Gastroesophageal sphincter (tissue), 4 donors: ENCODE measurements around the gene GNAQ. TPM values are rescaled to one million over a fixed set of nuclear protein-coding genes. Genes with fewer than 3 reads are reported as not detected.

Source experiments
- ATAC-seq: fragments of 150-250 bp; one replicate; pipeline ENCODE4 v1.9.1; 2016; ENCODE audit warnings: mild to moderate bottlenecking, moderate library complexity
- H3K27ac ChIP-seq, 4 donors: fragments of 200-600 bp; sonication (generic) in 3 of 4; 1 replicate in 3 of 4; 2 replicates in 1 of 4; pipeline ENCODE4 v1.5.1; 2016 to 2019
- H3K27me3 ChIP-seq: fragments of 200-600 bp; sonication (generic); one replicate; pipeline ENCODE4 v1.5.1; 2019
- H3K36me3 ChIP-seq, 2 donors: fragments of 200-600 bp; sonication (generic); one replicate each; pipeline ENCODE4 v1.5.1; 2019; ENCODE audit warnings: control low read depth in 1 of 2
- H3K4me1 ChIP-seq, 3 donors: fragments of 200-600 bp; sonication (generic); 1 replicate in 2 of 3; 2 replicates in 1 of 3; pipeline ENCODE4 v1.5.1; 2016 to 2019; ENCODE audit warnings: control low read depth in 2 of 3
- H3K4me3 ChIP-seq, 2 donors: fragments of 200-600 bp; sonication (generic); one replicate each; pipeline ENCODE4 v1.5.1; 2019; ENCODE audit warnings: mild to moderate bottlenecking in 1 of 2, moderate library complexity in 1 of 2
- H3K9me3 ChIP-seq, 3 donors: fragments of 200-600 bp; sonication (generic); one replicate each; pipeline ENCODE4 v1.5.1; 2017 to 2019; ENCODE audit warnings: control low read depth in 2 of 3
- CTCF ChIP-seq, 4 experiments: fragments of 200-600 bp in 2 of 4; fragments of 450-650 bp in 2 of 4; sonication (generic) in 1 of 4; IDR thresholded peaks; one replicate each; pipeline ENCODE4 v1.5.1; 2017 to 2019; ENCODE audit warnings: antibody characterized with exemption in 4 of 4, mild to moderate bottlenecking in 2 of 4, moderate library complexity in 2 of 4
- EP300 ChIP-seq: sonication (generic); formaldehyde crosslinking; IDR thresholded peaks from one replicate; pipeline ENCODE4 v1.6.1; 2017; ENCODE audit warnings: antibody characterized with exemption, mild to moderate bottlenecking
- POLR2A ChIP-seq, 2 donors: fragments of 450-650 bp; IDR thresholded peaks; one replicate each; pipeline ENCODE4 v1.6.1; 2017; ENCODE audit warnings: antibody characterized with exemption in 2 of 2, mild to moderate bottlenecking in 2 of 2, moderate library complexity in 1 of 2
- POLR2AphosphoS5 ChIP-seq: sonication (generic); formaldehyde crosslinking; IDR thresholded peaks from one replicate; pipeline ENCODE4 v1.6.1; 2017; ENCODE audit warnings: antibody characterized with exemption
- WGBS, 2 donors: methylation state at CpG; one replicate each; pipeline ENCODE4 v1.1.5; 2018; ENCODE audit warnings: low coverage in 1 of 2; 5-methylcytosine and 5-hydroxymethylcytosine counted together
- total RNA-seq, 4 donors: library from RNA; depleted of rRNA; stranded (reverse); fragments of >200 nt; gene quantifications; one replicate each; pipeline ENCODE4 v1.1.0, GENCODE V29; 2016

GNAQ gene
- total RNA-seq, 4 donors from 2014 or later = 57.6 to 86.4 (median 70.8) TPM

DNA sequence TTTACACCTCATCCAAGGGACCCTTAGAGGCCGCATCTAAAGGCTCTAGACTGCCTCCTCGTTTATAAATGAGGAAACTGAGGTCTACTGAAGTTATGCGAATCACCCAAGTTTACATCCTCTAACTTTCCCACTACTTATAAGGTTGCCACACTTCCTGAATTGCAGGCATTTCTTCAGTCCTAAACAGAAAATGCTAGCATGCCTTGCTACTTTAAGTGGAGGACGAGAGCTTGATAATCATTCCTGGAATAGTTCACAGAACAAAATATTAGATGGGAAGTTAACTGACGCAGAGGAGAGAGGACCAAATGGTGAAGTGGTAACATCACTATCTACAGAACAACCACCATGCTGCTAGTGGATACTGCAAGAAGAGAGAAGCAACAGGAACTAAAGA lies 85.8 kb downstream of the GNAQ start:
- no peak overlapping the region for H3K4me3 ChIP-seq
- H3K4me1 ChIP-seq = peaks cover 22 to 90% (median 40%) of the 10 kb centered on the region in 3 donors
- TF ChIP-seq POLR2AphosphoS5 = no peak
- no peak for TF ChIP-seq CTCF (IDR thresholded peaks at IDR 0.05)
- TF ChIP-seq POLR2A (IDR thresholded peaks at IDR 0.05) = no peak
- TF ChIP-seq EP300 = no peak
- H3K27ac ChIP-seq = peak overlapping the region in 3 of 4 donors; percentile 60 to 70 (median 66)
- WGBS, 2 donors = 51 to 64% methylated on average over 5 of the region's 5 CpGs
- H3K36me3 ChIP-seq = no peaks in the 10 kb centered on the region
- no peaks in the 10 kb centered on the region for H3K27me3 ChIP-seq
- H3K9me3 ChIP-seq = no peaks in the 10 kb centered on the region
- peak; percentile 48 for ATAC-seq

DNA sequence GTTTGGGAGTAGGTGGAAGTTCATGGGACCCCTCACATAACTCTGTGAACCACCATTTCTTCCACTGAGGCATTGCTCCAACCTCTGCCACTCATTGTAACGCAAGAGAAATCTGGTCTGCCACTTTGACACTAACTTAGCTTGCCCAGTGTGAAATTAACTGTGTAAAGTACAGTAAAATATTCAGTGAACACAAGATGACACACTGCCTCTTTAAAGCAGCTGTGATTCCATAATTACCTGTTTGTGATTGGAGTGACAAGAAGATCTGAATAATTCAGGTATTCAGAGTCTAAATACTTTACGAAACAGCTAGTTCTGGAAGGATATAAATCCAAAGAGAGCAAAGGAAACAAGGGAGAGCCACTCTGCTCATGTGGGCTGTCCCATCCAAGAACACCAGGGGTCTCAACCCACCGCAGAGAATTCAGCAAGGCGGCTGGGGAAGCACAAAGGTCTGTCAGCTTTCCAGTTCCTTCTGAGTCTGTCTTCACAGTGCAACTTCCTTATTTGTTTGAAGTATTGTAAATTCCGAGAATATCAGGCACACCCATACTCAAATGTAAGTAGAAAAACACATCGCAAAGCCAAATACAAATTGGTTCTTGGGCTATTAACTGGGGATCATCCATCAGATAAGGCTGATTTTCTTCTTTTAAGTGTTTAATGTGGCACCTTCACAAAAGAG lies 86.9 kb downstream of the GNAQ start:
- H3K36me3 ChIP-seq = no peaks in the 10 kb centered on the region
- TF ChIP-seq EP300 (no peak), POLR2AphosphoS5 (no peak), POLR2A (IDR thresholded peaks at IDR 0.05) (no peak), CTCF (IDR thresholded peaks at IDR 0.05) (peak in 2 of 4 experiments; percentile 19 to 25)
- WGBS, 2 donors = 30 to 49% methylated on average over 5 to 6 of the region's 6 CpGs
- peak overlapping the region in 3 of 4 donors; percentile 60 to 70 (median 66) for H3K27ac ChIP-seq
- H3K27me3 ChIP-seq = no peaks in the 10 kb centered on the region
- H3K4me1 ChIP-seq = peaks cover 22 to 83% (median 40%) of the 10 kb centered on the region in 3 donors
- no peak overlapping the region for H3K4me3 ChIP-seq
- H3K9me3 ChIP-seq = no peaks in the 10 kb centered on the region
- peak; percentile 46 for ATAC-seq

DNA sequence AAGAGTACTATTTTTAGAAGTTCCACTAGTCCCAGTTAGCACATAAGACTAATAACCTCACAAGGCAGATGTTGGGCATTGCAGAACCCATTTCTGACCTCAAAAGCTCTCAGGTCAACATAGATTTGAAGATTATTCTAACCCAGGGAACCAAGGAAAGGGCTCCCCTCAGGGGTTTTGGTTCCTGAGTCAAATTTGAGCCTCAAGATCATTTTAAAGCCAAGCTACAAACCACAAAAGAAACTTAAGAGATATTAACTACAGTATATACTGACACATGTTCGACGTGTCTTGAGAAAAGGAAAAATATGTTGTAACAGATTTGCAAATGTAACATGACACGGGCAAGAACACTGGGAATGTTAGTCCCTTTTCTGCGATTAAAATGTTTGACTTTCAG lies 88.6 kb downstream of the GNAQ start:
- no peaks in the 10 kb centered on the region for H3K27me3 ChIP-seq
- peaks cover 22 to 79% (median 29%) of the 10 kb centered on the region in 3 donors for H3K4me1 ChIP-seq
- ATAC-seq = no peak
- 79 to 80% methylated on average over 4 of the region's 4 CpGs for WGBS, 2 donors
- TF ChIP-seq CTCF (IDR thresholded peaks at IDR 0.05) = no peak
- no peak for TF ChIP-seq EP300
- TF ChIP-seq POLR2A (IDR thresholded peaks at IDR 0.05) = no peak
- TF ChIP-seq POLR2AphosphoS5 = no peak
- H3K36me3 ChIP-seq = no peaks in the 10 kb centered on the region
- H3K4me3 ChIP-seq = no peak overlapping the region
- H3K27ac ChIP-seq = peak overlapping the region in 1 of 4 donors; percentile 27
- no peaks in the 10 kb centered on the region for H3K9me3 ChIP-seq

DNA sequence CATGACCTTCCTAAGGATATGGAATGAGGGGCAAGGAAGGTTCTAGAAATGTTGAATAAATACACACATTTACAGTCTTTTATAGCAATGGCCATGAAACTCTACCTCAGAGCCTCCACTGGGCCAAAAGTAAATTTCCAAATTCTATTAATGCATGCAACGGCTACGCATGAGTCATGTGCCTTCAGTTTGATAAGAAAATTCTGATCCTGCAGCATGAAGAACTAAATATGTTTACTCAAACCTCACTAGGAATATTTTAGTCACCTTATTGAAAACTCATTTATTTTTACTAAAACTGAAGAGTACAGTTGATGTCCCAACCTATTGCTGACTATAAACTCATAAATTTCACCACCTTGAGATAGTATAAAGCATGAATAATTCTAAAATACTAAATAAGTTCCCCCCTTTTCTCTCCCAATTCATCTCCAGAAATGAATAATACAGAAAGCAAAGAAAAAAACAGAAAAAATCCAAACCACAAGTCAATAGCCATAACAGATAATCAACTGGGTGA lies 92.4 kb downstream of the GNAQ start:
- no peak for ATAC-seq
- H3K36me3 ChIP-seq = no peaks in the 10 kb centered on the region
- 25 to 80% methylated on average over 1 to 2 of the region's 2 CpGs for WGBS, 2 donors

More for the DNA sequence above, 92.4 kb downstream of the GNAQ start:
- TF ChIP-seq POLR2AphosphoS5 = no peak
- no peak for TF ChIP-seq EP300
- no peak for TF ChIP-seq POLR2A (IDR thresholded peaks at IDR 0.05)
- TF ChIP-seq CTCF (IDR thresholded peaks at IDR 0.05) = no peak
- Histone ChIP-seq H3K9me3 (no peaks in the 10 kb centered on the region), H3K4me1 (peaks cover under 1 to 54% (median under 1%) of the 10 kb centered on the region in 3 donors), H3K4me3 (no peak overlapping the region), H3K27ac (no peak overlapping the region), H3K27me3 (no peaks in the 10 kb centered on the region)
